GM21447 (cell line): ENCODE results near the gene ANGEL2.
A peak's percentile ranks its signal among the peaks of the same experiment; 100 is the strongest.
"Not testable (repeated sequence)": the region's sequence is repeated elsewhere in the genome, so short reads cannot be mapped to it uniquely, and the experiment has no call there.

Experiments used
- ATAC-seq: cut with Tn5 transposase; IDR thresholded peaks from one replicate; pipeline ENCODE4 v1.9.1; 2021; ENCODE audit not compliant: unreplicated experiment

The ANGEL2 gene

GRCh38 chr1:213015099-213016050 is at the start of gene ANGEL2:
ANGEL2 (minus strand) TSS chr1:213015867; CDS start chr1:213015671, 196 bp downstream.
- ATAC-seq: peak; percentile 94

- ATAC-seq: no peak
Observed at GRCh38 chr1:213061263-213061662, 45.6 kb upstream of the ANGEL2 start.

GRCh38 chr1:213060836-213061235 is 45.2 kb upstream of the ANGEL2 start:
- no peak for ATAC-seq

GRCh38 chr1:213057264-213058059 is 41.8 kb upstream of the ANGEL2 start:
- ATAC-seq: no peak

GRCh38 chr1:213055767-213056166 is 40.1 kb upstream of the ANGEL2 start:
- ATAC-seq: no peak

- ATAC-seq: no peak
Observed at GRCh38 chr1:213054733-213055591, 39.3 kb upstream of the ANGEL2 start.

GRCh38 chr1:213054142-213054541 is 38.5 kb upstream of the ANGEL2 start:
- ATAC-seq: no peak

GRCh38 chr1:213053455-213053854 is 37.8 kb upstream of the ANGEL2 start:
- ATAC-seq: no peak

GRCh38 chr1:213051881-213052202 is 36.2 kb upstream of the ANGEL2 start:
- no peak for ATAC-seq

- peak; percentile 97 for ATAC-seq
Observed at GRCh38 chr1:213051127-213051880, 35.6 kb upstream of the ANGEL2 start, which contains the start of gene RPS6KC1. RPS6KC1 (plus strand) TSS chr1:213051241; CDS start chr1:213051405, 164 bp downstream.

- peak; percentile 31 for ATAC-seq
Observed at GRCh38 chr1:213050745-213051126, 35.1 kb upstream of the ANGEL2 start.

GRCh38 chr1:213049232-213049631 is 33.6 kb upstream of the ANGEL2 start:
- ATAC-seq: no peak

GRCh38 chr1:213045321-213046226 is 29.9 kb upstream of the ANGEL2 start:
- not testable (repeated sequence) for ATAC-seq

GRCh38 chr1:213041443-213041842 is 25.8 kb upstream of the ANGEL2 start:
- no peak for ATAC-seq

- ATAC-seq: no peak
Observed at GRCh38 chr1:213035573-213035972, 19.9 kb upstream of the ANGEL2 start.

- ATAC-seq: no peak
Observed at GRCh38 chr1:213034713-213035112, 19.0 kb upstream of the ANGEL2 start.

GRCh38 chr1:213032651-213033050 is 17.0 kb upstream of the ANGEL2 start:
- ATAC-seq: no peak

GRCh38 chr1:213027024-213027423 is 11.4 kb upstream of the ANGEL2 start:
- not testable (repeated sequence) for ATAC-seq

GRCh38 chr1:213020016-213020415 is 4.3 kb upstream of the ANGEL2 start:
- no peak for ATAC-seq
